A549 (cell line): ENCODE results near the gene NCAPG. TPM values are rescaled to one million over a fixed set of nuclear protein-coding genes. Genes with fewer than 3 reads are reported as not detected.

Source experiments
- ATAC-seq, 2 experiments: fragments of 200-7000 bp in 1 of 2; fragments of >200 bp in 1 of 2; cut with Nextera tagmentation in 1 of 2; cut with Tn5 transposase in 1 of 2; 3 replicates each; pipeline versions ENCODE4 v1.8.0 to v1.9.1; 2018 to 2020; ENCODE audit warnings: mild to moderate bottlenecking in 1 of 2, moderate library complexity in 1 of 2
- CTCF ChIA-PET: fragments of 300-600 bp; sonication (Branson Sonifier 250); formaldehyde crosslinking; extraction: SDS; loops from one replicate; lab custom pipeline; 2021; ENCODE audit warnings: antibody characterized with exemption, inconsistent platforms; lab: Yijun Ruan, JAX
- POLR2A ChIA-PET: fragments of 350-600 bp; formaldehyde crosslinking; extraction: SDS; loops from one replicate; lab custom pipeline; 2021; ENCODE audit warnings: antibody characterized with exemption, inconsistent platforms; lab: Yijun Ruan, JAX
- DNase-seq, 2 experiments: peaks; one replicate each; pipeline versions ENCODE4 v3.0.0 to v3.0.0-alpha.2; 2011 to 2016; ENCODE audit warnings: low read depth in 1 of 2, low spot score in 1 of 2
- FAIRE-seq: peaks from 2 replicates; lab custom pipeline; 2011; peaks lifted over from hg19 to GRCh38; lab: Jason Lieb, UNC
- H3K27ac ChIP-seq, 2 experiments: fragments of >200 bp; sonication (Bioruptor Twin); formaldehyde crosslinking; 3 replicates each; pipeline ENCODE4 v1.5.1; 2016 to 2017
- H3K4me1 ChIP-seq: fragments of >200 bp; sonication (Bioruptor Twin); formaldehyde crosslinking; 3 replicates; pipeline ENCODE4 v1.6.1; 2016
- H3K4me2 ChIP-seq: fragments of >200 bp; sonication (Bioruptor Twin); formaldehyde crosslinking; 3 replicates; pipeline ENCODE4 v1.6.1; 2016
- H3K4me3 ChIP-seq: fragments of >200 bp; sonication (Bioruptor Twin); formaldehyde crosslinking; 3 replicates; pipeline ENCODE4 v1.5.1; 2016
- H3K9me3 ChIP-seq: fragments of >200 bp; sonication (Bioruptor Twin); formaldehyde crosslinking; 3 replicates; pipeline ENCODE4 v1.6.1; 2016
- ATOH8 ChIP-seq: fragments of 250-450 bp; sonication (Bioruptor Pico); IDR thresholded peaks from 2 replicates; pipeline ENCODE4 v1.5.0; 2020; ENCODE audit warnings: low read depth, mild to moderate bottlenecking, moderate library complexity
- BHLHE40 ChIP-seq: IDR thresholded peaks from 2 replicates; pipeline ENCODE4 v1.6.1; 2012; ENCODE audit warnings: low read depth, low read length, inconsistent platforms
- CBX2 ChIP-seq: fragments of 200-600 bp; sonication (generic); IDR thresholded peaks from 2 replicates; pipeline ENCODE4 v1.6.1; 2016; ENCODE audit warnings: low read depth, mild to moderate bottlenecking, borderline replicate concordance
- CBX8 ChIP-seq: fragments of 200-600 bp; sonication (generic); IDR thresholded peaks from 2 replicates; pipeline ENCODE4 v1.6.1; 2016
- CHD2 ChIP-seq: fragments of 150-350 bp; IDR thresholded peaks from 2 replicates; pipeline ENCODE4 v1.6.1; 2014; ENCODE audit warnings: low read length; ENCODE audit not compliant: partially characterized antibody
- EHF ChIP-seq: fragments of 250-450 bp; sonication (Bioruptor Pico); IDR thresholded peaks from 2 replicates; pipeline ENCODE4 v1.5.0; 2020; ENCODE audit warnings: mild to moderate bottlenecking
- EHMT2 ChIP-seq: fragments of 200-600 bp; sonication (generic); IDR thresholded peaks from 2 replicates; pipeline ENCODE4 v1.6.1; 2016; ENCODE audit warnings: antibody characterized with exemption, low read depth, mild to moderate bottlenecking, moderate library complexity
- ESRRA ChIP-seq: fragments of 150-350 bp; IDR thresholded peaks from 2 replicates; pipeline ENCODE4 v1.6.1; 2014; ENCODE audit warnings: mild to moderate bottlenecking, low read length, borderline replicate concordance
- GATA3 ChIP-seq: IDR thresholded peaks from 2 replicates; pipeline ENCODE4 v1.6.1; 2012; ENCODE audit warnings: borderline replicate concordance
- HDAC2 ChIP-seq: fragments of 200-600 bp; sonication (generic); IDR thresholded peaks from 2 replicates; pipeline ENCODE4 v1.6.1; 2016
- HEYL ChIP-seq: fragments of 250-450 bp; sonication (Bioruptor Pico); IDR thresholded peaks from 2 replicates; pipeline ENCODE4 v1.8.0; 2021; ENCODE audit warnings: mild to moderate bottlenecking, moderate library complexity
- HOXA7 ChIP-seq: fragments of 250-450 bp; sonication (Bioruptor Pico); IDR thresholded peaks from 2 replicates; pipeline ENCODE4 v1.5.0; 2020; ENCODE audit warnings: mild to moderate bottlenecking, moderate library complexity
- HOXB13 ChIP-seq: fragments of 250-450 bp; sonication (Bioruptor Pico); IDR thresholded peaks from 2 replicates; pipeline ENCODE4 v1.5.0; 2020; ENCODE audit warnings: low read depth, mild to moderate bottlenecking, moderate library complexity
- HOXB5 ChIP-seq: fragments of 250-450 bp; sonication (Bioruptor Pico); IDR thresholded peaks from 2 replicates; pipeline ENCODE4 v1.5.0; 2020; ENCODE audit warnings: mild to moderate bottlenecking, moderate library complexity
- JUN ChIP-seq, 2 experiments: fragments of >200 bp; sonication (Bioruptor Twin); formaldehyde crosslinking; IDR thresholded peaks; 2 replicates in 1 of 2; 3 replicates in 1 of 2; pipeline ENCODE4 v1.6.1; 2016 to 2017
- JUNB ChIP-seq: fragments of >200 bp; sonication (Bioruptor Twin); formaldehyde crosslinking; IDR thresholded peaks from 2 replicates; pipeline ENCODE4 v1.6.1; 2016
- MAX ChIP-seq: IDR thresholded peaks from 2 replicates; pipeline ENCODE4 v1.6.1; 2012
- MAZ ChIP-seq: fragments of 150-350 bp; IDR thresholded peaks from 2 replicates; pipeline ENCODE4 v1.6.1; 2014; ENCODE audit warnings: antibody characterized with exemption, low read depth, low read length, borderline replicate concordance
- MYC ChIP-seq: IDR thresholded peaks from 2 replicates; pipeline ENCODE4 v1.6.1; 2012; ENCODE audit warnings: mild to moderate bottlenecking, inconsistent platforms, low read length, improper control_type of control experiment, borderline replicate concordance
- NFE2L2 ChIP-seq: fragments of 150-350 bp; conservative IDR thresholded peaks from 2 replicates; pipeline ENCODE4 v1.6.1; 2014; ENCODE audit warnings: low read length
- PHF8 ChIP-seq: fragments of 200-600 bp; sonication (generic); IDR thresholded peaks from 2 replicates; pipeline ENCODE4 v1.6.1; 2016; ENCODE audit warnings: low read depth, mild to moderate bottlenecking, antibody characterized with exemption, moderate library complexity, borderline replicate concordance
- POLR2A ChIP-seq: IDR thresholded peaks from 2 replicates; pipeline ENCODE4 v1.6.1; 2012; ENCODE audit warnings: mild to moderate bottlenecking, low read length
- POLR2AphosphoS2 ChIP-seq: conservative IDR thresholded peaks from 2 replicates; pipeline ENCODE4 v1.6.1; 2012; ENCODE audit warnings: low read length, improper control_type of control experiment, inconsistent platforms
- RAD21 ChIP-seq, 2 experiments: fragments of >200 bp in 1 of 2; sonication (Bioruptor Twin) in 1 of 2; formaldehyde crosslinking in 1 of 2; IDR thresholded peaks in 1 of 2; conservative IDR thresholded peaks in 1 of 2; 2 replicates in 1 of 2; 3 replicates in 1 of 2; pipeline ENCODE4 v1.6.1; 2012 to 2018; ENCODE audit warnings: inconsistent platforms in 1 of 2
- RCOR1 ChIP-seq: fragments of 150-350 bp; IDR thresholded peaks from 2 replicates; pipeline ENCODE4 v1.6.1; 2014; ENCODE audit warnings: antibody characterized with exemption, low read length, low read depth
- RFX5 ChIP-seq: fragments of 450-650 bp; IDR thresholded peaks from 2 replicates; pipeline ENCODE4 v1.7.1; 2014; ENCODE audit warnings: antibody characterized with exemption, mild to moderate bottlenecking, moderate library complexity
- RNF2 ChIP-seq: fragments of 200-600 bp; sonication (generic); IDR thresholded peaks from 2 replicates; pipeline ENCODE4 v1.6.1; 2016; ENCODE audit warnings: low read depth, mild to moderate bottlenecking, antibody characterized with exemption, moderate library complexity, borderline replicate concordance
- SREBF2 ChIP-seq: fragments of 450-650 bp; IDR thresholded peaks from 2 replicates; pipeline ENCODE4 v1.6.1; 2014; ENCODE audit warnings: mild to moderate bottlenecking, moderate library complexity
- TFCP2L1 ChIP-seq: fragments of 250-450 bp; sonication (Bioruptor Pico); IDR thresholded peaks from 2 replicates; pipeline ENCODE4 v1.5.0; 2021; ENCODE audit warnings: mild to moderate bottlenecking
- TP53 ChIP-seq: fragments of 250-450 bp; sonication (Bioruptor Pico); IDR thresholded peaks from 2 replicates; pipeline ENCODE4 v1.5.0; 2021; ENCODE audit warnings: mild to moderate bottlenecking, moderate library complexity
- USF2 ChIP-seq: fragments of 450-650 bp; IDR thresholded peaks from 2 replicates; pipeline ENCODE4 v1.6.1; 2014; ENCODE audit warnings: antibody characterized with exemption
- WGBS: methylation state at CpG from one replicate; pipeline ENCODE4 v1.1.6; 2017; ENCODE audit errors: missing lambda C conversion rate; 5-methylcytosine and 5-hydroxymethylcytosine counted together
- polyA plus RNA-seq, 4 experiments: library from polyadenylated mRNA; depleted of rRNA in 3 of 4; stranded (reverse); fragments of >200 nt; fragmentation: RNase III in 1 of 4; extraction: RNeasy Plus Mini Kit Qiagen cat#74134 plus additional on column Dnase treatment in 1 of 4; gene quantifications; 2 replicates in 3 of 4; 3 replicates in 1 of 4; pipeline ENCODE4 v1.2.3, GENCODE V29; 2011 to 2017

The NCAPG gene
- polyA plus RNA-seq, 2 of the 4 experiments (the other 2 are of a cell fraction): 23.9 to 36.4 TPM

GRCh38 chr4:17794730-17795129, 16.0 kb upstream of the NCAPG start:
- ATAC-seq (no peak), DNase-seq (no peak), FAIRE-seq (no peak)
- Histone ChIP-seq H3K4me3 (no peak overlapping the region), H3K4me2 (no peak overlapping the region), H3K4me1 (no peaks in the 10 kb centered on the region), H3K27ac (no peak overlapping the region), H3K9me3 (no peaks in the 10 kb centered on the region)
- WGBS: 54% methylated on average over 1 of the region's 1 CpG
- no peak for TF ChIP-seq MAX
- no peak for TF ChIP-seq TFCP2L1 (CRISPR knock-in tag)
- no peak for TF ChIP-seq JUN (IDR thresholded peaks at IDR 0.05)
- TF ChIP-seq PHF8: no peak
- TF ChIP-seq CHD2: no peak
- TF ChIP-seq RNF2: no peak
- no peak for TF ChIP-seq GATA3
- no peak for TF ChIP-seq CBX8
- no peak for TF ChIP-seq HOXB5
- TF ChIP-seq NFE2L2: no peak
- no peak for TF ChIP-seq HDAC2
- no peak for TF ChIP-seq RFX5
- TF ChIP-seq HEYL (CRISPR knock-in tag): no peak
- no peak for TF ChIP-seq BHLHE40
- no peak for TF ChIP-seq TP53 (CRISPR knock-in tag)
- ChIA-PET POLR2A (no interaction called here), CTCF (interaction anchor here (1.1 kb wide), 1 partner anchor 22 kb away, joined by 3 read pairs; no protein-coding TSS in a partner anchor)

- H3K4me2 ChIP-seq: no peak overlapping the region
- no peak overlapping the region for H3K4me3 ChIP-seq
- H3K9me3 ChIP-seq: no peaks in the 10 kb centered on the region
- ChIA-PET POLR2A (no interaction called here), CTCF (interaction anchor here (1.0 to 2.2 kb wide), 4 partner anchors 10 to 249 kb away, joined by 3 to 9 read pairs (median 3); no protein-coding TSS in a partner anchor)
- FAIRE-seq: no peak
- no peak overlapping the region for H3K27ac ChIP-seq
- TF ChIP-seq HOXA7 (CRISPR knock-in tag): no peak
- no peak for TF ChIP-seq HOXB5
- TF ChIP-seq CHD2: no peak
- no peak for TF ChIP-seq RCOR1
- TF ChIP-seq PHF8: no peak
- no peak for TF ChIP-seq RAD21 (conservative IDR thresholded peaks at IDR 0.05 in 1 of 2, IDR thresholded peaks at IDR 0.05 in 1 of 2)
- TF ChIP-seq BHLHE40: no peak
- no peak for TF ChIP-seq CBX2
- no peak for TF ChIP-seq POLR2A
- TF ChIP-seq POLR2AphosphoS2: no peak
- TF ChIP-seq, all 56 proteins: peak for 0
- no peaks in the 10 kb centered on the region for H3K4me1 ChIP-seq
- ATAC-seq (no peak), DNase-seq (no peak)
- WGBS: 100% methylated on average over 1 of the region's 1 CpG
Measured at GRCh38 chr4:17797808-17798207, 13.0 kb upstream of the NCAPG start.

- Histone ChIP-seq H3K27ac (no peak overlapping the region), H3K4me2 (no peak overlapping the region), H3K9me3 (no peaks in the 10 kb centered on the region), H3K4me1 (peaks cover 18% of the 10 kb centered on the region), H3K4me3 (no peak overlapping the region)
- no peak for ATAC-seq
- DNase-seq: no peak
- no peak for FAIRE-seq
- CTCF ChIA-PET: interaction anchor here (0.7 to 1.9 kb wide), 3 partner anchors 21 to 257 kb away, joined by 3 to 6 read pairs (median 4); no protein-coding TSS in a partner anchor
- WGBS: 90% methylated on average over 3 of the region's 3 CpGs
- TF ChIP-seq ATOH8 (CRISPR knock-in tag) (no peak), RNF2 (no peak), MAZ (no peak), EHMT2 (no peak), USF2 (no peak), MYC (no peak), EHF (CRISPR knock-in tag) (no peak), CBX8 (no peak), TP53 (CRISPR knock-in tag) (no peak), HOXA7 (CRISPR knock-in tag) (no peak), ESRRA (no peak), PHF8 (no peak), HEYL (CRISPR knock-in tag) (no peak), SREBF2 (no peak), HOXB13 (no peak), CBX2 (no peak), JUNB (no peak)
- TF ChIP-seq, all 56 proteins: peak for 0
- POLR2A ChIA-PET: no interaction called here
Measured at GRCh38 chr4:17805580-17806155, 5.1 kb upstream of the NCAPG start.
